ENCODE results near the gene CDCA3. TPM values are rescaled to one million over a fixed set of nuclear protein-coding genes. Genes with fewer than 3 reads are reported as not detected.

The CDCA3 gene
- total and polyA plus RNA-seq, 2 of the 13 experiments (the other 11 are each of a cell fraction or from before 2014, with no cell fraction given) = 32.7 to 56.5 TPM

GRCh38 chr12:6872073-6873048 is 21.3 kb upstream of the CDCA3 start (continued):
- TF ChIP-seq, protein P1, sequence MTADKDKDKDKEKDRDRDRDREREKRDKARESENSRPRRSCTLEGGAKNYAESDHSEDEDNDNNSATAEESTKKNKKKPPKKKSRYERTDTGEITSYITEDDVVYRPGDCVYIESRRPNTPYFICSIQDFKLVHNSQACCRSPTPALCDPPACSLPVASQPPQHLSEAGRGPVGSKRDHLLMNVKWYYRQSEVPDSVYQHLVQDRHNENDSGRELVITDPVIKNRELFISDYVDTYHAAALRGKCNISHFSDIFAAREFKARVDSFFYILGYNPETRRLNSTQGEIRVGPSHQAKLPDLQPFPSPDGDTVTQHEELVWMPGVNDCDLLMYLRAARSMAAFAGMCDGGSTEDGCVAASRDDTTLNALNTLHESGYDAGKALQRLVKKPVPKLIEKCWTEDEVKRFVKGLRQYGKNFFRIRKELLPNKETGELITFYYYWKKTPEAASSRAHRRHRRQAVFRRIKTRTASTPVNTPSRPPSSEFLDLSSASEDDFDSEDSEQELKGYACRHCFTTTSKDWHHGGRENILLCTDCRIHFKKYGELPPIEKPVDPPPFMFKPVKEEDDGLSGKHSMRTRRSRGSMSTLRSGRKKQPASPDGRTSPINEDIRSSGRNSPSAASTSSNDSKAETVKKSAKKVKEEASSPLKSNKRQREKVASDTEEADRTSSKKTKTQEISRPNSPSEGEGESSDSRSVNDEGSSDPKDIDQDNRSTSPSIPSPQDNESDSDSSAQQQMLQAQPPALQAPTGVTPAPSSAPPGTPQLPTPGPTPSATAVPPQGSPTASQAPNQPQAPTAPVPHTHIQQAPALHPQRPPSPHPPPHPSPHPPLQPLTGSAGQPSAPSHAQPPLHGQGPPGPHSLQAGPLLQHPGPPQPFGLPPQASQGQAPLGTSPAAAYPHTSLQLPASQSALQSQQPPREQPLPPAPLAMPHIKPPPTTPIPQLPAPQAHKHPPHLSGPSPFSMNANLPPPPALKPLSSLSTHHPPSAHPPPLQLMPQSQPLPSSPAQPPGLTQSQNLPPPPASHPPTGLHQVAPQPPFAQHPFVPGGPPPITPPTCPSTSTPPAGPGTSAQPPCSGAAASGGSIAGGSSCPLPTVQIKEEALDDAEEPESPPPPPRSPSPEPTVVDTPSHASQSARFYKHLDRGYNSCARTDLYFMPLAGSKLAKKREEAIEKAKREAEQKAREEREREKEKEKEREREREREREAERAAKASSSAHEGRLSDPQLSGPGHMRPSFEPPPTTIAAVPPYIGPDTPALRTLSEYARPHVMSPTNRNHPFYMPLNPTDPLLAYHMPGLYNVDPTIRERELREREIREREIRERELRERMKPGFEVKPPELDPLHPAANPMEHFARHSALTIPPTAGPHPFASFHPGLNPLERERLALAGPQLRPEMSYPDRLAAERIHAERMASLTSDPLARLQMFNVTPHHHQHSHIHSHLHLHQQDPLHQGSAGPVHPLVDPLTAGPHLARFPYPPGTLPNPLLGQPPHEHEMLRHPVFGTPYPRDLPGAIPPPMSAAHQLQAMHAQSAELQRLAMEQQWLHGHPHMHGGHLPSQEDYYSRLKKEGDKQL (CRISPR knock-in tag; IDR thresholded peaks at IDR 0.05; ENCODE audit: low read depth) = 0 out of 2 replicates have a peak, but pooled peaks have one; percentile 30
- TF ChIP-seq, protein P2, sequence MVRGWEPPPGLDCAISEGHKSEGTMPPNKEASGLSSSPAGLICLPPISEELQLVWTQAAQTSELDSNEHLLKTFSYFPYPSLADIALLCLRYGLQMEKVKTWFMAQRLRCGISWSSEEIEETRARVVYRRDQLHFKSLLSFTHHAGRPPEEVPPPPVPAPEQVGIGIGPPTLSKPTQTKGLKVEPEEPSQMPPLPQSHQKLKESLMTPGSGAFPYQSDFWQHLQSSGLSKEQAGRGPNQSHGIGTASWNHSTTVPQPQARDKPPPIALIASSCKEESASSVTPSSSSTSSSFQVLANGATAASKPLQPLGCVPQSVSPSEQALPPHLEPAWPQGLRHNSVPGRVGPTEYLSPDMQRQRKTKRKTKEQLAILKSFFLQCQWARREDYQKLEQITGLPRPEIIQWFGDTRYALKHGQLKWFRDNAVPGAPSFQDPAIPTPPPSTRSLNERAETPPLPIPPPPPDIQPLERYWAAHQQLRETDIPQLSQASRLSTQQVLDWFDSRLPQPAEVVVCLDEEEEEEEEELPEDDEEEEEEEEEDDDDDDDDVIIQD (CRISPR knock-in tag; IDR thresholded peaks at IDR 0.05; ENCODE audit: low read depth) = peak; percentile 11; the same call in 1 of the 2 replicates
- TF ChIP-seq ZNF609 (CRISPR knock-in tag; IDR thresholded peaks at IDR 0.05; ENCODE audit: borderline replicate concordance) (peak; percentile 57), GABPB1 (CRISPR knock-in tag; IDR thresholded peaks at IDR 0.05) (peak; percentile 71), SOX13 (IDR thresholded peaks at IDR 0.05) (no peak), SOX13 (CRISPR knock-in tag; conservative IDR thresholded peaks at IDR 0.05 in 1 of 2, IDR thresholded peaks at IDR 0.05 in 1 of 2) (peak in 1 of 2 experiments; percentile 50; a peak in 1 of 4 replicates), ZNF644 (CRISPR knock-in tag; IDR thresholded peaks at IDR 0.05; ENCODE audit: low read depth) (no peak), ZNF720 (CRISPR knock-in tag; IDR thresholded peaks at IDR 0.05) (no peak), SRSF4 (IDR thresholded peaks at IDR 0.05; ENCODE audit: low read depth, low read length, poor library complexity, severe bottlenecking) (no peak), ZNF766 (CRISPR knock-in tag; IDR thresholded peaks at IDR 0.05; ENCODE audit: borderline replicate concordance) (no peak), ZBTB46 (CRISPR knock-in tag; IDR thresholded peaks at IDR 0.05; ENCODE audit: borderline replicate concordance) (0 out of 2 replicates have a peak, but pooled peaks have one; percentile 27)

All from HepG2 (cell line).